GM19035 (cell line): ENCODE results near the gene KRTAP5-10.
"Not testable (repeated sequence)": the region's sequence is repeated elsewhere in the genome, so short reads cannot be mapped to it uniquely, and the experiment has no call there.

ENCODE experiments used
- ATAC-seq: cut with Tn5 transposase; IDR thresholded peaks from one replicate; pipeline ENCODE4 v1.9.1; 2021; ENCODE audit not compliant: unreplicated experiment

KRTAP5-10 gene

GRCh38 chr11:71571101-71571850 lies 5.9 kb downstream of the KRTAP5-10 start:
- not testable (repeated sequence) for ATAC-seq

GRCh38 chr11:71572811-71573210 lies 7.4 kb downstream of the KRTAP5-10 start:
- no peak for ATAC-seq

GRCh38 chr11:71574418-71574817 lies 9.1 kb downstream of the KRTAP5-10 start:
- no peak for ATAC-seq

- no peak for ATAC-seq
Measured at GRCh38 chr11:71575723-71576424, 10.5 kb downstream of the KRTAP5-10 start.

- not testable (repeated sequence) for ATAC-seq
Measured at GRCh38 chr11:71576688-71577465, 11.5 kb downstream of the KRTAP5-10 start.

- no peak for ATAC-seq
Measured at GRCh38 chr11:71577469-71578004, 12.2 kb downstream of the KRTAP5-10 start.

GRCh38 chr11:71579513-71579912 lies 14.2 kb downstream of the KRTAP5-10 start:
- not testable (repeated sequence) for ATAC-seq

GRCh38 chr11:71580057-71581003 lies 15.0 kb downstream of the KRTAP5-10 start:
- ATAC-seq, result no peak

- no peak for ATAC-seq
Measured at GRCh38 chr11:71581826-71582225, 16.5 kb downstream of the KRTAP5-10 start.

- no peak for ATAC-seq
Measured at GRCh38 chr11:71582309-71582895, 17.0 kb downstream of the KRTAP5-10 start, which contains the start of gene KRTAP5-11. Gene KRTAP5-11, minus strand, starts transcription at chr11:71582875. Its CDS starts 38 bp downstream, at chr11:71582837.

GRCh38 chr11:71582969-71583368 lies 17.6 kb downstream of the KRTAP5-10 start:
- ATAC-seq, result not testable (repeated sequence)

- ATAC-seq, result not testable (repeated sequence)
Measured at GRCh38 chr11:71585673-71586072, 20.3 kb downstream of the KRTAP5-10 start.

- ATAC-seq, result not testable (repeated sequence)
Measured at GRCh38 chr11:71588314-71588713, 23.0 kb downstream of the KRTAP5-10 start.

- not testable (repeated sequence) for ATAC-seq
Measured at GRCh38 chr11:71588822-71589545, 23.6 kb downstream of the KRTAP5-10 start.

- not testable (repeated sequence) for ATAC-seq
Measured at GRCh38 chr11:71589546-71589920, 24.2 kb downstream of the KRTAP5-10 start.

- ATAC-seq, result not testable (repeated sequence)
Measured at GRCh38 chr11:71603221-71603620, 37.9 kb downstream of the KRTAP5-10 start.

GRCh38 chr11:71604798-71605488 lies 39.6 kb downstream of the KRTAP5-10 start:
- ATAC-seq, result not testable (repeated sequence)

- not testable (repeated sequence) for ATAC-seq
Measured at GRCh38 chr11:71606853-71607519, 41.6 kb downstream of the KRTAP5-10 start.
